Adipocyte (in vitro differentiated cells): ENCODE results near the gene MON1B.
"Not testable (repeated sequence)": the region's sequence is repeated elsewhere in the genome, so short reads cannot be mapped to it uniquely, and the experiment has no call there.

Source experiments
- DNase-seq: peaks from one replicate; pipeline ENCODE4 v3.0.0-alpha.2; 2015; ENCODE audit warnings: low read depth
- H3K27me3 ChIP-seq: replicated peaks from 2 replicates; pipeline ENCODE4 v1.7.0; 2013; ENCODE audit warnings: mild to moderate bottlenecking, low read length, moderate library complexity; ENCODE audit not compliant: control insufficient read depth, insufficient read depth
- H3K36me3 ChIP-seq: 2 replicates; pipeline ENCODE4 v1.7.0; 2013; ENCODE audit warnings: low read length, mild to moderate bottlenecking, moderate library complexity; ENCODE audit not compliant: control insufficient read depth, insufficient read depth, severe bottlenecking
- H3K4me1 ChIP-seq: 2 replicates; pipeline ENCODE4 v1.7.0; 2013; ENCODE audit warnings: mild to moderate bottlenecking, low read length, moderate library complexity; ENCODE audit not compliant: control insufficient read depth, insufficient read depth
- H3K4me3 ChIP-seq: 2 replicates; pipeline ENCODE4 v1.7.0; 2013; ENCODE audit warnings: mild to moderate bottlenecking, low read length, moderate library complexity
- H3K9ac ChIP-seq: 2 replicates; pipeline ENCODE4 v1.7.0; 2013; ENCODE audit warnings: mild to moderate bottlenecking, low read length, moderate library complexity
- H3K9me3 ChIP-seq: 2 replicates; pipeline ENCODE4 v1.7.0; 2013; ENCODE audit warnings: mild to moderate bottlenecking, low read length, moderate library complexity; ENCODE audit not compliant: control insufficient read depth

The MON1B gene

DNA sequence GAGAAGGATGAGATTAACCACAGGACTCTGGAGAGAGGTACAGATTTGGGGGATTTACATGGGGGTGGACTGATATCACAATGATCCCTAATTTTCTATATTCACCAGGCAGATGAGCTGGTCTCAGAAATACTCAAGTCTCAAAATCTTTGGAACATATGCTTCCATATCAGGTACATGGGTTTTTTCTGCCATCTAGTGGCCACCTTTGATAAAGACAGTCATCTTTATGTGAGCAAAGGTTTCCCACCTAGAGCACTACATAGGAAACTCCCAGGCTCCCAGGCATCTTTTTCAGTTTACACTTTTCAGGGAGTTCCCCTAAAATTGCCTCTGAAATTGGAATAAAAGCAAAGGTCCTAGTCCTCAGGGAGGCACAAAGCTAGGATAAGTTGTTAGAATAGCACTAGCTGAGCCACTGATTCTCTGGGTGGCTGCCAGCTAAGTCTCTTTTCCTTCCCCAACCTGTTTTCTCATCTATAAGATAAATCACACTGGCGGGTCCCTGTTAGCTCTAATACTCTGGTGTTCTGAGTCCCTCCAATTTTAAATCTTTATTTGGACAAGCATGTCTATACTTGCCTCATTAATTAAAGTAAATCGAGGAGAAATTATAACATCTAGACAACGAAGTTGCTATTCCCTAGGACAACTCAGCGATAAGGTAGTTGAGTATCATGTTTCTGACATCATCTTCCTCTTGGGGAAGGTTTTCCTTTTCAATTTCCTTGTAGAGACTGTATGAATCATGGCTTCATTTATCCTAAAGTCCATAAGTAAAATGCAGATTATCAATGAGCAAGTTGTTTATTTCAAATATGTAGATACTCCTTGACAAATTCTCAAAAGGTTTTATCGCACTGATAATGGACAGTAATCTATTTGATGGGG lies 19.0 kb upstream of the MON1B start:
- Histone ChIP-seq H3K9me3 (no peaks in the 10 kb centered on the region), H3K4me3 (no peak overlapping the region), H3K27me3 (peaks cover 4% of the 10 kb centered on the region), H3K4me1 (no peaks in the 10 kb centered on the region), H3K36me3 (no peaks in the 10 kb centered on the region), H3K9ac (no peak overlapping the region)
- DNase-seq = peak; percentile 83

DNA sequence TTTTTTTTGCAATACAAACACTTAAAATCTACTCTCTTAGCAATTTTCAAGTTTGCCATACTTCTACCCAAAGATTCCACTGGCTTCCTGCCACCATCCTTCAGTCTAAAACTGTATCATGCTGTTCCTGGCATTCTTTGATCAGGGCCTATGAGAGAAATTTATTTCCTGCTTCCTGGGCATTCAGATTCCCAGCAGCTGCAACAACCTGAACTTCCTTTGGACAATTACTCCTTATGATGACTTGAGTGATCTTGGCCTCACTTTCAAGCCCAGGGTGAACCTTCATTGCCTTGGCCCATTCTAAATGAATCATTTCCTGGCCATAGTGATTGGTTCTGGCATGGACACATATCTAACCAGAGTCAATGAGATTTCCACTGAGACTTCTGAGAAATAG lies 18.0 kb upstream of the MON1B start:
- Histone ChIP-seq H3K4me3 (no peak overlapping the region), H3K9me3 (no peaks in the 10 kb centered on the region), H3K9ac (no peak overlapping the region), H3K36me3 (no peaks in the 10 kb centered on the region), H3K4me1 (no peaks in the 10 kb centered on the region), H3K27me3 (no peaks in the 10 kb centered on the region)
- DNase-seq = no peak

DNA sequence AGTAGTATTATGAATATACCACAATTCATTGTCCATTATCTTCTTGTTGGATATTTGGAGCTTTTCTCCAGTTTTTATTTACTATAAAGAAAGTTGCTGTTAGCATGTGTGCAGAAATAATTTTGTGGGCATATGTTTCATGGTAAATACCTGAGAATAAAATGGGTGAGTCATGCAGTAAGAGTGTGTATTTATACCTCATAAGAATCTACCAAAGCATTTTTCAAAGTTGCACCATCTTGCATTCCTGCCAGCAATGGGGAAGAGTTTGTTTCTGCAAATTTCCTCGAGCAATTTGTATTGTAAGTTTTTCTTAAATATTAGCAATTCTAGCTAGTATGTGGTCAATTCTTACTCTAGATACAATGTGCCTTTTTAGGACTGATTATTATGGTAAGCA lies 7.9 kb upstream of the MON1B start:
- H3K36me3 ChIP-seq = no peaks in the 10 kb centered on the region
- H3K4me1 ChIP-seq = no peaks in the 10 kb centered on the region
- no peak overlapping the region for H3K9ac ChIP-seq
- H3K27me3 ChIP-seq = no peaks in the 10 kb centered on the region
- H3K4me3 ChIP-seq = no peak overlapping the region
- DNase-seq = no peak
- no peaks in the 10 kb centered on the region for H3K9me3 ChIP-seq

DNA sequence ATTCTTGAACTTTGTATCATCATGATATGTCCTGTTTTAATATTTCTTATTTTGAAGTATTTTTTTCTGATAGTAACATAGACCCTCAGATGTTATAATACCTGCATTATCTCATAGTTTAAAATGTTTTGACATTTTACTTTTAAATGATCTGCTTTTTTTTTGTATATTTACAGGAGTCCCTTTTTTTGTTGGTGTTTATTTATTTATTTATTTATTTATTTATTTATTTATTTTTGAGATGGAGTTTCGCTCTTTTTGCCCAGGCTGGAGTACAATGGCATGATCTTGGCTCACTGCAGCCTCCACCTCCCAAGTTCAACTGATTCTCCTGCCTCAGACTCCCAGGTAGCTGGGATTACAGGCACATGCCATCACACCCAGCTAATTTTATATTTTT lies 4.7 kb upstream of the MON1B start:
- not testable (repeated sequence) for H3K27me3 ChIP-seq, DNase-seq, H3K9me3 ChIP-seq, H3K4me3 ChIP-seq, H3K9ac ChIP-seq, H3K36me3 ChIP-seq, H3K4me1 ChIP-seq

DNA sequence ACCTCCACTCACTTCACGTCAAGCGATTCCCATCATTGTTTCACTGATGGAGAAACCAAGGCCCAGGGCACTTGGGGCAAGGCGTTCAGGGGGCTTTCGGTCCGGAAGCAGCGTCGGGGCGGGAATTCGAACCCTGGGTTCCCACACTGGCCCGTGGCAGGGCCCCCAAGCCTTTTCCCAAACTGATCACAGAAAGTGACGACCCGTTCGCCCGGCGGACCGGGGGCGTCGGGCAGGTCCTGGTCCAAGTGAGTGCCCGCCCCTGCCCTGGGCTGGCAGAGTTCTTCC lies 856 bp upstream of the MON1B start:
- Histone ChIP-seq H3K4me1 (peaks cover 13% of the 10 kb centered on the region), H3K9ac (peak overlapping the region; percentile 92), H3K27me3 (no peaks in the 10 kb centered on the region), H3K9me3 (no peaks in the 10 kb centered on the region), H3K4me3 (peak overlapping the region; percentile 95), H3K36me3 (peaks cover 12% of the 10 kb centered on the region)
- DNase-seq = peak; percentile 7

DNA sequence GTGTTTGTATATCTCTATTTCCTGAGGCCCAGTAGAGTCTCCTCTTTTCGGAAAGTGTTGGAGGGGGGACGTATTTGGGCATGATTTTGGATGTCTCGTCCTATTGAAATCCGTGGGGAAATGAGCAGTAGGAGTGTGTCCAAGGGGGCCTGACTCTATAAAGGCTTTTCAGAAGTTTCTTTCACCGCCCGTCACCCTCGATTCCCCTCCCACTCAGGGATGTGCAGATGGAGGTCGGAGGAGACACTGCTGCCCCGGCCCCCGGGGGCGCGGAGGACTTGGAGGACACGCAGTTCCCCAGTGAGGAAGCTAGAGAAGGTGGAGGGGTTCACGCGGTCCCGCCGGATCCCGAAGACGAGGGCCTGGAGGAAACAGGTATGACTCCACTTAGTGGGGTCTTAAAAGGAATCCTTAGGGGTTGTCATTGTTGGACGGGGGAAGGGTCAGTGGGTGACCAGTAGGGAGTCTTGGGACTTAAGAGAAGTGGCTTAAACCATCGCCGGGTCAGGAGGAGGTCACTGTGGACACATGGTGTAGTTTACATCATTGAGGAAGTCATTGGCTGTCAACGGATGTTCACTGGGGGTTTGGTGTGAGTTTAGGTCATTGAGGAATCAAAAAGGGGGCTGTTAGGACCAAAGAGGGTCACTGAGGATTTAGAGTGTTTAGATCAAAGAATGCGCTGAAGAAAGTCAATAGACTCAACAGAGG lies 424 bp downstream of the MON1B start:
- peaks cover 21% of the 10 kb centered on the region for H3K36me3 ChIP-seq
- H3K27me3 ChIP-seq = no peaks in the 10 kb centered on the region
- peak overlapping the region; percentile 92 for H3K9ac ChIP-seq
- H3K4me1 ChIP-seq = peaks cover 13% of the 10 kb centered on the region
- no peaks in the 10 kb centered on the region for H3K9me3 ChIP-seq
- peak overlapping the region; percentile 95 for H3K4me3 ChIP-seq
- no peak for DNase-seq

DNA sequence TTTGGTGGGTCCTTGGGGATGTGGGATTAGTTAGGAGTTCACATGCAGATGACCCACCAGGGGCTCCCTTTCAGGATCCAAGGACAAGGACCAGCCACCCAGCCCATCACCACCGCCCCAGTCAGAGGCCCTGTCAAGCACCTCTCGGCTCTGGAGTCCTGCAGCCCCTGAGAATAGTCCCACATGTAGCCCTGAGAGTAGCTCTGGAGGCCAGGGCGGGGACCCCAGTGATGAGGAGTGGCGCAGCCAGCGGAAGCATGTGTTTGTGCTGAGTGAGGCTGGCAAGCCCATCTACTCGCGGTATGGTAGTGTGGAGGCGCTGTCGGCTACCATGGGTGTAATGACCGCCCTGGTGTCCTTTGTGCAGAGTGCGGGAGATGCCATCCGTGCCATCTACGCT lies 2.4 kb downstream of the MON1B start:
- Histone ChIP-seq H3K4me1 (peaks cover 13% of the 10 kb centered on the region), H3K27me3 (no peaks in the 10 kb centered on the region), H3K4me3 (no peak overlapping the region), H3K36me3 (peaks cover 37% of the 10 kb centered on the region), H3K9me3 (no peaks in the 10 kb centered on the region), H3K9ac (no peak overlapping the region)
- no peak for DNase-seq

DNA sequence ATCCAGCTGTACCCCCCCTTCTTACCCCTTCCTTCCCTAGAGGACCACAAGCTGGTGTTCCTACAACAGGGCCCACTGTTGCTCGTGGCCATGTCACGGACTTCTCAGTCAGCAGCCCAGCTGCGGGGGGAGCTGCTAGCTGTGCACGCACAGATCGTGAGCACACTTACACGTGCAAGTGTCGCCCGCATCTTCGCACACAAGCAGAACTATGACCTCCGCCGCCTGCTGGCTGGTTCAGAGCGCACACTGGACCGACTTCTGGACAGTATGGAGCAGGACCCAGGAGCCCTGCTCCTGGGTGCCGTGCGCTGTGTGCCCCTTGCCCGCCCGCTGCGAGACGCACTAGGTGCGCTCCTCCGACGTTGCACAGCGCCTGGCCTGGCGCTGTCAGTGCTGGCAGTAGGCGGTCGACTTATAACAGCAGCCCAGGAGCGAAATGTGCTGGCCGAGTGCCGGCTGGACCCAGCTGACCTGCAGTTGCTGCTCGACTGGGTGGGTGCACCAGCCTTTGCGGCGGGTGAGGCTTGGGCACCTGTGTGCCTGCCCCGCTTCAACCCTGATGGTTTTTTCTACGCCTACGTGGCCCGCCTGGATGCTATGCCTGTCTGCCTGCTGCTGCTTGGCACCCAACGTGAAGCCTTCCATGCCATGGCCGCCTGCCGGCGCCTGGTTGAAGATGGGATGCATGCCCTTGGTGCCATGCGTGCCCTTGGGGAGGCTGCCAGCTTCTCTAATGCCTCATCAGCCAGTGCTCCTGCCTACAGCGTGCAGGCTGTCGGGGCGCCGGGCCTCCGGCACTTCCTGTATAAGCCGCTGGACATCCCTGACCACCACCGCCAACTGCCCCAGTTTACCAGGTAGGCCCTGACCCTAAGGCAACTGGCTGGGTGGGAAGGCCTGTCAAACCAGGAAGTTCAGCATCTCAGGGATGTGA lies 3.6 kb downstream of the MON1B start:
- H3K27me3 ChIP-seq = no peaks in the 10 kb centered on the region
- peaks cover 13% of the 10 kb centered on the region for H3K4me1 ChIP-seq
- no peak for DNase-seq
- no peak overlapping the region for H3K9ac ChIP-seq
- H3K36me3 ChIP-seq = peaks cover 49% of the 10 kb centered on the region
- H3K4me3 ChIP-seq = no peak overlapping the region
- no peaks in the 10 kb centered on the region for H3K9me3 ChIP-seq

DNA sequence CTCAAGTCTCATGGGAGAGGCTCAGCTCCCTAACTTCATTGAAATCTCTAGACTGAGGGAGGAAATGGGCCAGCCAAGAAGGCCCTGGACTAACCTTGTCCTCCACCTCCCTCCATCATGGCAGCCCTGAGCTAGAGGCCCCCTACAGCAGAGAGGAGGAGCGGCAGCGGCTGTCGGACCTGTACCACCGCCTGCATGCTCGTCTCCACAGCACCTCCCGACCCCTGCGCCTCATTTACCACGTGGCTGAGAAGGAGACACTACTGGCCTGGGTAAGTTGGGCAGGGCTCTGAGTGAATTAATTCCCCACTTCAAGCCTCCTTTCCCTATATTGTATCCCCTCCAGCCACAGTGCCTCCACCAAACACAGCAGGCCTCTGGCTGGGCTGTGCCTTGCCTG lies 4.4 kb downstream of the MON1B start:
- Histone ChIP-seq H3K9me3 (no peaks in the 10 kb centered on the region), H3K9ac (no peak overlapping the region), H3K27me3 (no peaks in the 10 kb centered on the region), H3K36me3 (peaks cover 51% of the 10 kb centered on the region), H3K4me1 (peaks cover 13% of the 10 kb centered on the region), H3K4me3 (no peak overlapping the region)
- DNase-seq = no peak

DNA sequence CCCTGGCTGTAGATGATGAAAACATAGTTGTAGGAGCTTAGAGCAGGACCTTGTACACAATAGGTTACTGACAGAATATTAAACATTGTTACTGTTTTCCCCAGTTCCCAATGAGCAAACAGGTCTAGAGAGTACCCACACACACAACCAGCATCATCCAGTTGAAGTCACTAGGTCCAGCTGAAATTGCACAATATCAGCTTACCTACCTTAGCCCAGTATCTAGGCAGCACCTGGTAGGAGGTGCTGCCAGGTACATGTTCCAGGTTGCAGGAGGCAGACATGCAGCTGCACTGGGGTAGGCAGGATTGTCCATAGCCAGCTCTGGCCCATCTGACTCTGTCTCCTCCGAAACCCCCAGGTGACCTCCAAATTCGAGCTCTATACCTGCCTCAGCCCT lies 6.8 kb downstream of the MON1B start:
- no peak overlapping the region for H3K9ac ChIP-seq
- no peak for DNase-seq
- no peaks in the 10 kb centered on the region for H3K27me3 ChIP-seq
- H3K4me1 ChIP-seq = peaks cover under 1% of the 10 kb centered on the region
- peaks cover 58% of the 10 kb centered on the region for H3K36me3 ChIP-seq
- H3K9me3 ChIP-seq = no peaks in the 10 kb centered on the region
- no peak overlapping the region for H3K4me3 ChIP-seq

DNA sequence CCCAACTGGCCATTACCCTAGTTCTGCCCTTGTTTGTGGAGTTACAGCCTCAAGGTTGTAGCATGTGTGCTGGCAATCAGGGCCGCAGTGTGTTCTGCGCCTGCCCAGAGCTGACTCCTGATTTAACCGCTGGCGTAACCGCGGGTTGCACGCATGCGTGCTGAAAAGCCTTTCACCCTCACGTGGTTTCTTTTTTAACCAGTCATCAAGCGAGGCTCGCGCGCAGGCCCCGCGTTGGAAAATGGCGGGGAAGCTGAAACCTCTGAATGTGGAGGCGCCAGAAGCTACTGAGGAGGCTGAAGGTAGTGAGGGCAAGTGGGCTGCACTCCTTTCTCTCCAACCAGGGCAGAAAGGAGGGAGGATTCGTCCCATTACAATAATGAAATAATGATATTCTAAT lies 8.2 kb downstream of the MON1B start, which contains the start of gene SYCE1L:
Gene SYCE1L (plus strand): TSS at position 198 of the 400 bp plus-strand sequence. CDS start 44 bp downstream, at position 242.
- Histone ChIP-seq H3K36me3 (peaks cover 55% of the 10 kb centered on the region), H3K4me1 (no peaks in the 10 kb centered on the region), H3K9ac (no peak within 1 kb of the TSS), H3K9me3 (no peaks in the 10 kb centered on the region), H3K4me3 (no peak within 1 kb of the TSS), H3K27me3 (no peaks in the 10 kb centered on the region)
- no peak for DNase-seq
